H1 (cell line): ENCODE data around the gene ANKS1B. TPM values are rescaled to one million over a fixed set of nuclear protein-coding genes. Genes with fewer than 3 reads are reported as not detected.

ENCODE experiments used
- CTCF ChIA-PET: fragments of 300-600 bp; sonication (Branson Sonifier 250); formaldehyde crosslinking; loops from one replicate; lab custom pipeline; 2021; ENCODE audit not compliant: partially characterized antibody; lab: Charles Lee
- POLR2A ChIA-PET: fragments of 300-600 bp; sonication (Branson Sonifier 250); formaldehyde crosslinking; loops from one replicate; lab custom pipeline; 2021; ENCODE audit warnings: inconsistent platforms; ENCODE audit not compliant: partially characterized antibody; lab: Charles Lee
- DNase-seq, 2 experiments: peaks; one replicate each; pipeline versions ENCODE4 v3.0.0 to v3.0.0-alpha.2; 2010 to 2022; ENCODE audit warnings: low spot score in 2 of 2, low read depth in 1 of 2, mixed read lengths in 1 of 2
- FAIRE-seq: peaks from 2 replicates; lab custom pipeline; 2011; peaks lifted over from hg19 to GRCh38; lab: Jason Lieb, UNC
- H2AFZ ChIP-seq: 2 replicates; pipeline ENCODE4 v1.8.1; 2012; ENCODE audit warnings: low read length, inconsistent platforms
- H2AK5ac ChIP-seq: 2 replicates; pipeline ENCODE4 v1.6.1; 2013; ENCODE audit warnings: low read depth, low read length
- H2BK120ac ChIP-seq: replicated peaks from 2 replicates; pipeline ENCODE3; 2013; ENCODE audit warnings: low read depth, low read length, inconsistent platforms
- H2BK12ac ChIP-seq: 2 replicates; pipeline ENCODE4 v1.6.1; 2013; ENCODE audit warnings: low read depth, low read length
- H2BK15ac ChIP-seq: 2 replicates; pipeline ENCODE4 v1.6.1; 2013; ENCODE audit warnings: low read length
- H2BK20ac ChIP-seq: 2 replicates; pipeline ENCODE4 v1.6.1; 2013; ENCODE audit warnings: low read length
- H2BK5ac ChIP-seq: 2 replicates; pipeline ENCODE4 v1.6.1; 2013; ENCODE audit warnings: low read depth, low read length
- H3K14ac ChIP-seq: 2 replicates; pipeline ENCODE4 v1.6.1; 2013; ENCODE audit warnings: inconsistent platforms; ENCODE audit not compliant: insufficient read length
- H3K18ac ChIP-seq: 2 replicates; pipeline ENCODE4 v1.6.1; 2013; ENCODE audit warnings: low read length; ENCODE audit errors: extremely low read depth
- H3K23ac ChIP-seq: 2 replicates; pipeline ENCODE4 v1.6.1; 2013; ENCODE audit warnings: inconsistent platforms; ENCODE audit not compliant: insufficient read length
- H3K23me2 ChIP-seq: 2 replicates; pipeline ENCODE4 v1.6.1; 2013; ENCODE audit warnings: low read depth, low read length
- H3K27ac ChIP-seq: 2 replicates; pipeline ENCODE4 v1.6.1; 2011; ENCODE audit warnings: low read depth, low read length, inconsistent platforms
- H3K27me3 ChIP-seq, 4 experiments: replicated peaks in 1 of 4; 1 replicate in 1 of 4; 2 replicates in 3 of 4; pipeline versions ENCODE4 v1.6.1 to v1.8.1; 2011 to 2013; ENCODE audit warnings: low read length in 3 of 4, mild to moderate bottlenecking in 3 of 4, inconsistent platforms in 2 of 4, mixed read lengths in 2 of 4, moderate library complexity in 1 of 4; ENCODE audit not compliant: control insufficient read depth in 3 of 4, insufficient read depth in 3 of 4; ENCODE audit errors: extremely low read depth in 1 of 4
- H3K36me3 ChIP-seq, 4 experiments: 2 replicates each; pipeline versions ENCODE4 v1.6.1 to v1.8.1; 2011 to 2013; ENCODE audit warnings: mild to moderate bottlenecking in 4 of 4, low read length in 3 of 4, moderate library complexity in 2 of 4, control low read depth in 1 of 4, inconsistent platforms in 1 of 4; ENCODE audit not compliant: insufficient read depth in 4 of 4, control insufficient read depth in 2 of 4
- H3K4ac ChIP-seq: replicated peaks from 2 replicates; pipeline ENCODE3; 2013; ENCODE audit warnings: low read length, low read depth, mixed read lengths, inconsistent platforms; ENCODE audit not compliant: insufficient read length
- H3K4me1 ChIP-seq, 4 experiments: replicated peaks in 1 of 4; 1 replicate in 1 of 4; 2 replicates in 3 of 4; pipeline versions ENCODE4 v1.6.1 to v1.8.1; 2011 to 2013; ENCODE audit warnings: low read length in 3 of 4, inconsistent platforms in 2 of 4, mixed read lengths in 1 of 4; ENCODE audit not compliant: insufficient read depth in 4 of 4, control insufficient read depth in 3 of 4
- H3K4me2 ChIP-seq, 2 experiments: 2 replicates each; pipeline versions ENCODE4 v1.6.1 to v1.8.1; 2011 to 2013; ENCODE audit warnings: low read depth in 2 of 2, low read length in 2 of 2, control low read depth in 1 of 2, inconsistent platforms in 1 of 2, mild to moderate bottlenecking in 1 of 2; ENCODE audit not compliant: insufficient read depth in 1 of 2
- H3K4me3 ChIP-seq, 4 experiments: fragments of 200-600, 300-600 bp in 1 of 4; sonication (generic), shearing (Covaris generic), sonication (Bioruptor Twin) in 1 of 4; 2 replicates each; pipeline versions ENCODE4 v1.5.1 to v1.8.1; 2011 to 2016; ENCODE audit warnings: low read length in 4 of 4, low read depth in 3 of 4, control low read depth in 2 of 4, inconsistent platforms in 2 of 4, mild to moderate bottlenecking in 2 of 4, mixed read lengths in 1 of 4, moderate library complexity in 1 of 4; ENCODE audit not compliant: insufficient read depth in 2 of 4; ENCODE audit errors: extremely low read depth in 1 of 4
- H3K56ac ChIP-seq: replicated peaks from 2 replicates; pipeline ENCODE3; 2013; ENCODE audit warnings: low read depth, mild to moderate bottlenecking, mixed read lengths, low read length, inconsistent platforms; ENCODE audit not compliant: insufficient read length
- H3K79me1 ChIP-seq: 2 replicates; pipeline ENCODE4 v1.6.1; 2013; ENCODE audit warnings: low read depth, low read length, control low read depth
- H3K79me2 ChIP-seq, 2 experiments: 2 replicates each; pipeline versions ENCODE4 v1.6.1 to v1.8.1; 2012 to 2013; ENCODE audit warnings: low read length in 2 of 2, mild to moderate bottlenecking in 2 of 2, inconsistent platforms in 1 of 2; ENCODE audit not compliant: insufficient read depth in 2 of 2, control insufficient read depth in 1 of 2
- H3K9ac ChIP-seq, 4 experiments: replicated peaks in 1 of 4; 1 replicate in 1 of 4; 2 replicates in 3 of 4; pipeline versions ENCODE4 v1.6.1 to v1.8.1; 2011 to 2013; ENCODE audit warnings: low read depth in 3 of 4, low read length in 3 of 4, control low read depth in 2 of 4, mild to moderate bottlenecking in 2 of 4, moderate library complexity in 2 of 4, inconsistent platforms in 1 of 4; ENCODE audit errors: extremely low read depth in 1 of 4
- H3K9me3 ChIP-seq, 2 experiments: 2 replicates each; pipeline versions ENCODE4 v1.6.1 to v1.8.1; 2012 to 2013; ENCODE audit warnings: mild to moderate bottlenecking in 2 of 2, moderate library complexity in 2 of 2, control low read depth in 1 of 2, inconsistent platforms in 1 of 2, low read depth in 1 of 2, low read length in 1 of 2, mixed read lengths in 1 of 2; ENCODE audit not compliant: insufficient read depth in 2 of 2
- H4K20me1 ChIP-seq, 2 experiments: replicated peaks in 1 of 2; 2 replicates each; pipeline versions ENCODE3 to v1.8.1; 2011 to 2013; ENCODE audit warnings: inconsistent platforms in 2 of 2, low read length in 2 of 2, mild to moderate bottlenecking in 1 of 2; ENCODE audit not compliant: insufficient read depth in 2 of 2, control insufficient read depth in 1 of 2
- H4K5ac ChIP-seq: 2 replicates; pipeline ENCODE4 v1.6.1; 2013; ENCODE audit warnings: low read length, low read depth, mixed read lengths, inconsistent platforms; ENCODE audit not compliant: insufficient read length
- H4K8ac ChIP-seq: 2 replicates; pipeline ENCODE4 v1.8.0; 2013; ENCODE audit warnings: mild to moderate bottlenecking, moderate library complexity, low read length, inconsistent platforms; ENCODE audit not compliant: insufficient read depth; ENCODE audit errors: extremely low read depth
- H4K91ac ChIP-seq: replicated peaks from 2 replicates; pipeline ENCODE3; 2013; ENCODE audit warnings: low read length, mixed read lengths, inconsistent platforms; ENCODE audit not compliant: insufficient read length
- CEBPB ChIP-seq: IDR thresholded peaks from 2 replicates; pipeline ENCODE4 v1.6.1; 2012; ENCODE audit warnings: low read depth, low read length
- CHD1 ChIP-seq: IDR thresholded peaks from 2 replicates; pipeline ENCODE4 v1.6.1; 2012; ENCODE audit warnings: low read depth, low read length, improper control_type of control experiment
- CREB1 ChIP-seq: IDR thresholded peaks from 2 replicates; pipeline ENCODE4 v1.6.1; 2012; ENCODE audit warnings: inconsistent platforms
- EP300 ChIP-seq, 2 experiments: IDR thresholded peaks; 1 replicate in 1 of 2; 2 replicates in 1 of 2; pipeline ENCODE4 v1.6.1; 2011 to 2012; ENCODE audit warnings: low read depth in 2 of 2, low read length in 2 of 2, mild to moderate bottlenecking in 2 of 2, borderline replicate concordance in 1 of 2, inconsistent platforms in 1 of 2, moderate library complexity in 1 of 2
- MAFK ChIP-seq: IDR thresholded peaks from 2 replicates; pipeline ENCODE4 v1.6.1; 2012; ENCODE audit warnings: low read depth, mild to moderate bottlenecking, improper control_type of control experiment, low read length
- MAX ChIP-seq: IDR thresholded peaks from 2 replicates; pipeline ENCODE4 v1.6.1; 2012; ENCODE audit warnings: inconsistent platforms
- POU5F1 ChIP-seq: IDR thresholded peaks from 2 replicates; pipeline ENCODE4 v1.6.1; 2011; ENCODE audit warnings: low read depth, mild to moderate bottlenecking, low read length, moderate library complexity
- RNF2 ChIP-seq: fragments of 200-900, 300-1000 bp; sonication (generic); IDR thresholded peaks from 2 replicates; pipeline ENCODE4 v1.7.1; 2016; ENCODE audit warnings: borderline replicate concordance, low read depth, mild to moderate bottlenecking, antibody characterized with exemption, low read length; ENCODE audit not compliant: poor library complexity, severe bottlenecking; ENCODE audit errors: missing control alignments
- WGBS, 2 experiments: shearing (Covaris generic) in 1 of 2; methylation state at CpG; one replicate each; pipeline versions ENCODE4 v1.1.6 to v1.1.7; 2013 to 2015; ENCODE audit warnings: low lambda C conversion rate in 2 of 2, mixed read lengths in 2 of 2, inconsistent platforms in 1 of 2, low coverage in 1 of 2, missing lambda C conversion rate in 1 of 2; ENCODE audit not compliant: insufficient replicate concordance in 2 of 2, insufficient coverage in 1 of 2, insufficient read length in 1 of 2; ENCODE audit errors: extremely low coverage in 1 of 2, missing lambda C conversion rate in 1 of 2; 5-methylcytosine and 5-hydroxymethylcytosine counted together
- polyA plus RNA-seq, 7 experiments: library from polyadenylated mRNA; depleted of rRNA in 3 of 7; stranded (reverse) in 5 of 7; unstranded in 2 of 7; fragments of >200 nt in 5 of 7; fragments of 200-250 nt in 2 of 7; gene quantifications; 1 replicate in 5 of 7; 2 replicates in 1 of 7; 4 replicates in 1 of 7; pipeline versions ENCODE4 v1.2.1 to v1.2.3, GENCODE V29; 2011 to 2013; ENCODE audit warnings: missing spikeins in 2 of 7, mixed read lengths in 2 of 7
- total RNA-seq: library from RNA; stranded (reverse); fragmentation: NEBNext Ultra II Directional; extraction: Animal tissue kit (Norgen Biotek cat#: 25700); gene quantifications from 2 replicates; pipeline ENCODE4 v1.2.1, GENCODE V29; 2021
- TF ChIP-seq, protein P1 (sequence below): IDR thresholded peaks from 2 replicates; pipeline ENCODE4 v1.6.1; 2011; ENCODE audit warnings: low read length, improper control_type of control experiment
- TF ChIP-seq, protein P2 (sequence below): IDR thresholded peaks from 2 replicates; pipeline ENCODE4 v1.6.1; 2012; ENCODE audit warnings: inconsistent platforms

The ANKS1B gene
- total and polyA plus RNA-seq, 2 of the 8 experiments (the other 6 are each of a cell fraction or from before 2014, with no cell fraction given), result 2.7 to 6.1 TPM

- H3K18ac ChIP-seq, result no peak overlapping the region
- no peak overlapping the region for H2BK15ac ChIP-seq
- H3K36me3 ChIP-seq, result no peaks in the 10 kb centered on the region
- FAIRE-seq (no peak), DNase-seq (no peak)
- H3K79me2 ChIP-seq, result no peaks in the 10 kb centered on the region
- no peaks in the 10 kb centered on the region for H3K23me2 ChIP-seq
- no peak overlapping the region for H4K91ac ChIP-seq
- H3K23ac ChIP-seq, result no peak overlapping the region
- no peak overlapping the region for H2BK20ac ChIP-seq
- no peaks in the 10 kb centered on the region for H3K27me3 ChIP-seq
- H3K56ac ChIP-seq, result no peak overlapping the region
- H4K5ac ChIP-seq, result no peak overlapping the region
- WGBS, 2 experiments, result 89% methylated on average over 12 of the region's 12 CpGs; no CpG with 5 or more reads in 1 of the 2 experiments
- no peak overlapping the region for H3K4me2 ChIP-seq
- H2AK5ac ChIP-seq, result no peak overlapping the region
- H2AFZ ChIP-seq, result no peak overlapping the region
- H3K14ac ChIP-seq, result no peak overlapping the region
- POLR2A ChIA-PET, result no interaction called here
- H3K9ac ChIP-seq, result no peak overlapping the region
- no peak overlapping the region for H3K4me3 ChIP-seq
- H3K79me1 ChIP-seq, result no peaks in the 10 kb centered on the region
- no peaks in the 10 kb centered on the region for H4K20me1 ChIP-seq
- H3K4ac ChIP-seq, result no peak overlapping the region
- no peak overlapping the region for H4K8ac ChIP-seq
- no peaks in the 10 kb centered on the region for H3K9me3 ChIP-seq
- no peak overlapping the region for H2BK12ac ChIP-seq
- H3K4me1 ChIP-seq, result no peaks in the 10 kb centered on the region
- no peak overlapping the region for H3K27ac ChIP-seq
- no peak overlapping the region for H2BK5ac ChIP-seq
- H2BK120ac ChIP-seq, result no peak overlapping the region
- CTCF ChIA-PET, result interaction anchor here (0.9 to 1.3 kb wide), 3 partner anchors 9 to 279 kb away, joined by 3 to 5 read pairs (median 3); no protein-coding TSS in a partner anchor
- TF ChIP-seq, protein P1, sequence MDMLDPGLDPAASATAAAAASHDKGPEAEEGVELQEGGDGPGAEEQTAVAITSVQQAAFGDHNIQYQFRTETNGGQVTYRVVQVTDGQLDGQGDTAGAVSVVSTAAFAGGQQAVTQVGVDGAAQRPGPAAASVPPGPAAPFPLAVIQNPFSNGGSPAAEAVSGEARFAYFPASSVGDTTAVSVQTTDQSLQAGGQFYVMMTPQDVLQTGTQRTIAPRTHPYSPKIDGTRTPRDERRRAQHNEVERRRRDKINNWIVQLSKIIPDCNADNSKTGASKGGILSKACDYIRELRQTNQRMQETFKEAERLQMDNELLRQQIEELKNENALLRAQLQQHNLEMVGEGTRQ, result no peak
- TF ChIP-seq MAFK, result no peak
- TF ChIP-seq CREB1, result no peak
- no peak for TF ChIP-seq POU5F1
- TF ChIP-seq, protein P2, sequence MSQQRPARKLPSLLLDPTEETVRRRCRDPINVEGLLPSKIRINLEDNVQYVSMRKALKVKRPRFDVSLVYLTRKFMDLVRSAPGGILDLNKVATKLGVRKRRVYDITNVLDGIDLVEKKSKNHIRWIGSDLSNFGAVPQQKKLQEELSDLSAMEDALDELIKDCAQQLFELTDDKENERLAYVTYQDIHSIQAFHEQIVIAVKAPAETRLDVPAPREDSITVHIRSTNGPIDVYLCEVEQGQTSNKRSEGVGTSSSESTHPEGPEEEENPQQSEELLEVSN, result no peak
- no peak for TF ChIP-seq RNF2
- no peak for TF ChIP-seq CEBPB
- TF ChIP-seq MAX, result no peak
- no peak for TF ChIP-seq EP300 (IDR thresholded peaks at IDR 0.05; ENCODE audit: borderline replicate concordance in 1 of 2, low read depth in 2 of 2, low read length in 2 of 2)
- TF ChIP-seq CHD1, result no peak
Measured at GRCh38 chr12:99004799-99005466, 979.8 kb downstream of the ANKS1B start.
